Liver (tissue), 9 donors: ENCODE measurements around the gene SUPT4H1. TPM values are rescaled to one million over a fixed set of nuclear protein-coding genes. Genes with fewer than 3 reads are reported as not detected.

Source experiments
- DNase-seq: peaks from one replicate; pipeline ENCODE4 v3.0.0-alpha.2; 2017; ENCODE audit warnings: low spot score
- H3K27ac ChIP-seq, 2 donors: one replicate each; pipeline ENCODE4 v1.7.0; 2013; ENCODE audit warnings: inconsistent platforms in 2 of 2, low read length in 2 of 2, control low read depth in 1 of 2, low read depth in 1 of 2, mild to moderate bottlenecking in 1 of 2
- H3K27me3 ChIP-seq, 4 donors: one replicate each; pipeline versions ENCODE4 v1.6.1 to v1.7.0; 2013; ENCODE audit warnings: low read length in 3 of 4, inconsistent platforms in 1 of 4, mild to moderate bottlenecking in 1 of 4, moderate library complexity in 1 of 4; ENCODE audit not compliant: control insufficient read depth in 4 of 4, insufficient read depth in 4 of 4
- H3K36me3 ChIP-seq, 4 donors: one replicate each; pipeline versions ENCODE4 v1.6.1 to v1.7.0; 2013; ENCODE audit warnings: low read length in 3 of 4, mild to moderate bottlenecking in 3 of 4, low read depth in 1 of 4, moderate library complexity in 1 of 4; ENCODE audit not compliant: control insufficient read depth in 4 of 4, insufficient read depth in 3 of 4
- H3K4me1 ChIP-seq, 4 donors: one replicate each; pipeline versions ENCODE4 v1.6.1 to v1.7.0; 2013; ENCODE audit warnings: low read length in 3 of 4, mild to moderate bottlenecking in 3 of 4, moderate library complexity in 1 of 4; ENCODE audit not compliant: control insufficient read depth in 4 of 4, insufficient read depth in 4 of 4
- H3K4me3 ChIP-seq, 3 donors: one replicate each; pipeline versions ENCODE4 v1.6.1 to v1.7.0; 2013; ENCODE audit warnings: low read length in 3 of 3, control low read depth in 1 of 3, low read depth in 1 of 3, mild to moderate bottlenecking in 1 of 3
- H3K9ac ChIP-seq, 2 donors: one replicate each; pipeline ENCODE4 v1.7.0; 2013; ENCODE audit warnings: low read length in 2 of 2, mild to moderate bottlenecking in 2 of 2, moderate library complexity in 2 of 2, control low read depth in 1 of 2, low read depth in 1 of 2
- H3K9me3 ChIP-seq, 4 donors: one replicate each; pipeline versions ENCODE4 v1.6.1 to v1.7.0; 2013; ENCODE audit warnings: low read length in 3 of 4; ENCODE audit not compliant: control insufficient read depth in 4 of 4
- EGR1 ChIP-seq, 2 donors: IDR thresholded peaks; 2 replicates each; pipeline ENCODE4 v1.6.1; 2016 to 2018; ENCODE audit warnings: antibody characterized with exemption in 2 of 2, low read depth in 2 of 2
- FOXA1 ChIP-seq: IDR thresholded peaks from 2 replicates; pipeline ENCODE4 v1.6.1; 2016; ENCODE audit warnings: antibody characterized with exemption
- FOXA2 ChIP-seq: IDR thresholded peaks from 2 replicates; pipeline ENCODE4 v1.6.1; 2016; ENCODE audit warnings: antibody characterized with exemption
- HNF4A ChIP-seq, 2 donors: conservative IDR thresholded peaks; 2 replicates each; pipeline ENCODE4 v1.6.1; 2016; ENCODE audit warnings: antibody characterized with exemption in 2 of 2, mild to moderate bottlenecking in 2 of 2
- JUND ChIP-seq, 2 donors: IDR thresholded peaks; 2 replicates each; pipeline ENCODE4 v1.6.1; 2016; ENCODE audit warnings: antibody characterized with exemption in 2 of 2
- RAD21 ChIP-seq, 2 donors: IDR thresholded peaks; 2 replicates each; pipeline ENCODE4 v1.6.1; 2016; ENCODE audit warnings: antibody characterized with exemption in 2 of 2, mild to moderate bottlenecking in 2 of 2
- RXRA ChIP-seq, 2 donors: IDR thresholded peaks; 2 replicates each; pipeline ENCODE4 v1.6.1; 2017 to 2018; ENCODE audit warnings: antibody characterized with exemption in 2 of 2, mild to moderate bottlenecking in 1 of 2
- TAF1 ChIP-seq: conservative IDR thresholded peaks from 2 replicates; pipeline ENCODE4 v1.6.1; 2016; ENCODE audit warnings: antibody characterized with exemption, mild to moderate bottlenecking
- YY1 ChIP-seq: IDR thresholded peaks from 2 replicates; pipeline ENCODE4 v1.6.1; 2016; ENCODE audit warnings: antibody characterized with exemption, mild to moderate bottlenecking
- WGBS: extraction: QIAGEN DNeasy Blood & Tissue Kit; methylation state at CpG from one replicate; pipeline ENCODE4 v1.1.7; 2013; 5-methylcytosine and 5-hydroxymethylcytosine counted together
- polyA plus RNA-seq, 2 donors: library from polyadenylated mRNA; stranded (reverse) in 1 of 2; unstranded in 1 of 2; fragments of 200-250 nt in 1 of 2; fragments of >200 nt in 1 of 2; fragmentation: Nextera tagmentation in 1 of 2; extraction: Ambion mirVana in 1 of 2; gene quantifications; one replicate each; pipeline versions ENCODE4 v1.2.1 to v1.2.3, GENCODE V29; 2013 to 2015
- total RNA-seq, 2 donors: library from RNA; depleted of rRNA; stranded (reverse); fragments of >200 nt; gene quantifications; one replicate each; pipeline ENCODE4 v1.2.3, GENCODE V29; 2014
- TF ChIP-seq, protein P1 (sequence below): IDR thresholded peaks from 2 replicates; pipeline ENCODE4 v1.6.1; 2016; ENCODE audit warnings: antibody characterized with exemption, mild to moderate bottlenecking
- TF ChIP-seq, protein P2 (sequence below): fragments of 150-350 bp; IDR thresholded peaks from 2 replicates; pipeline ENCODE4 v1.5.1; 2017; ENCODE audit warnings: improper control_type of control experiment, low read depth, low read length; ENCODE audit not compliant: missing input control
- donor health status: healthy.
- donor health status: healthy.
- donor health status: healthy.
- donor health status: healthy.
- donor health status: healthy.

SUPT4H1 gene
- total and polyA plus RNA-seq, 4 donors = 23.3 to 59.1 (median 40.4) TPM

DNA sequence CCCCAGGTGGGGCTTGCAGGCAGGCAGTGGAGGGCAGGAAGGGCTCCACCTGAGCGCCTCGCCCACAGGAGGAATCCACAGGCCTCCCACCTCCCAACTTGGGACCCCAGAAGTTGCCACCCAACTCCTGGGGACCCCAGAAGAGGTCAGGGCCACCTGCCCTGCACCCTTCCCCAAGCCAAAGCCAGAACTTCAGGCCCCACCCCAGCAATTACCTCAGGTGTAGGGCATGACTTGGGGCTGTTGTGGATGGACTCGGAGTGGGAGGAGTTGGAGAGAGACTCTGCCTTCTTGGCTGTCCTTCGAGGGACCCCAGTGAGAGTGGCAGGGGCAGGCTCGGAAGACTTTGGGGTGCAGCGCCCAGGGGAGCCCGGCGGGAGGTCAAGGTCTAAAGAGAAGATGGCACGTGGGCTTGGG is 33.9 kb downstream of the SUPT4H1 start (continued):
- TF ChIP-seq, protein P1, sequence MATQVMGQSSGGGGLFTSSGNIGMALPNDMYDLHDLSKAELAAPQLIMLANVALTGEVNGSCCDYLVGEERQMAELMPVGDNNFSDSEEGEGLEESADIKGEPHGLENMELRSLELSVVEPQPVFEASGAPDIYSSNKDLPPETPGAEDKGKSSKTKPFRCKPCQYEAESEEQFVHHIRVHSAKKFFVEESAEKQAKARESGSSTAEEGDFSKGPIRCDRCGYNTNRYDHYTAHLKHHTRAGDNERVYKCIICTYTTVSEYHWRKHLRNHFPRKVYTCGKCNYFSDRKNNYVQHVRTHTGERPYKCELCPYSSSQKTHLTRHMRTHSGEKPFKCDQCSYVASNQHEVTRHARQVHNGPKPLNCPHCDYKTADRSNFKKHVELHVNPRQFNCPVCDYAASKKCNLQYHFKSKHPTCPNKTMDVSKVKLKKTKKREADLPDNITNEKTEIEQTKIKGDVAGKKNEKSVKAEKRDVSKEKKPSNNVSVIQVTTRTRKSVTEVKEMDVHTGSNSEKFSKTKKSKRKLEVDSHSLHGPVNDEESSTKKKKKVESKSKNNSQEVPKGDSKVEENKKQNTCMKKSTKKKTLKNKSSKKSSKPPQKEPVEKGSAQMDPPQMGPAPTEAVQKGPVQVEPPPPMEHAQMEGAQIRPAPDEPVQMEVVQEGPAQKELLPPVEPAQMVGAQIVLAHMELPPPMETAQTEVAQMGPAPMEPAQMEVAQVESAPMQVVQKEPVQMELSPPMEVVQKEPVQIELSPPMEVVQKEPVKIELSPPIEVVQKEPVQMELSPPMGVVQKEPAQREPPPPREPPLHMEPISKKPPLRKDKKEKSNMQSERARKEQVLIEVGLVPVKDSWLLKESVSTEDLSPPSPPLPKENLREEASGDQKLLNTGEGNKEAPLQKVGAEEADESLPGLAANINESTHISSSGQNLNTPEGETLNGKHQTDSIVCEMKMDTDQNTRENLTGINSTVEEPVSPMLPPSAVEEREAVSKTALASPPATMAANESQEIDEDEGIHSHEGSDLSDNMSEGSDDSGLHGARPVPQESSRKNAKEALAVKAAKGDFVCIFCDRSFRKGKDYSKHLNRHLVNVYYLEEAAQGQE = no peak
- no peak for TF ChIP-seq RAD21 (IDR thresholded peaks at IDR 0.05)
- no peak for TF ChIP-seq EGR1 (IDR thresholded peaks at IDR 0.05; ENCODE audit: low read depth in 2 of 2)
- no peak for TF ChIP-seq YY1

GRCh38 chr17:58317421-58318064 is 34.5 kb downstream of the SUPT4H1 start:
- no peaks in the 10 kb centered on the region for H3K27me3 ChIP-seq
- no peak overlapping the region for H3K4me3 ChIP-seq
- no peak overlapping the region for H3K27ac ChIP-seq
- H3K9me3 ChIP-seq = no peaks in the 10 kb centered on the region
- WGBS = 30% methylated on average over 5 of the region's 5 CpGs
- no peaks in the 10 kb centered on the region for H3K4me1 ChIP-seq
- no peak overlapping the region for H3K9ac ChIP-seq
- peaks cover 0 to 2% (median 0%) of the 10 kb centered on the region in 4 donors for H3K36me3 ChIP-seq
- peak; percentile 48 for DNase-seq
- TF ChIP-seq YY1 (no peak), RAD21 (IDR thresholded peaks at IDR 0.05) (peak; percentile 93 to 96), FOXA2 (no peak)
- TF ChIP-seq, protein P2, sequence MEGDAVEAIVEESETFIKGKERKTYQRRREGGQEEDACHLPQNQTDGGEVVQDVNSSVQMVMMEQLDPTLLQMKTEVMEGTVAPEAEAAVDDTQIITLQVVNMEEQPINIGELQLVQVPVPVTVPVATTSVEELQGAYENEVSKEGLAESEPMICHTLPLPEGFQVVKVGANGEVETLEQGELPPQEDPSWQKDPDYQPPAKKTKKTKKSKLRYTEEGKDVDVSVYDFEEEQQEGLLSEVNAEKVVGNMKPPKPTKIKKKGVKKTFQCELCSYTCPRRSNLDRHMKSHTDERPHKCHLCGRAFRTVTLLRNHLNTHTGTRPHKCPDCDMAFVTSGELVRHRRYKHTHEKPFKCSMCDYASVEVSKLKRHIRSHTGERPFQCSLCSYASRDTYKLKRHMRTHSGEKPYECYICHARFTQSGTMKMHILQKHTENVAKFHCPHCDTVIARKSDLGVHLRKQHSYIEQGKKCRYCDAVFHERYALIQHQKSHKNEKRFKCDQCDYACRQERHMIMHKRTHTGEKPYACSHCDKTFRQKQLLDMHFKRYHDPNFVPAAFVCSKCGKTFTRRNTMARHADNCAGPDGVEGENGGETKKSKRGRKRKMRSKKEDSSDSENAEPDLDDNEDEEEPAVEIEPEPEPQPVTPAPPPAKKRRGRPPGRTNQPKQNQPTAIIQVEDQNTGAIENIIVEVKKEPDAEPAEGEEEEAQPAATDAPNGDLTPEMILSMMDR = peak; percentile 82

DNA sequence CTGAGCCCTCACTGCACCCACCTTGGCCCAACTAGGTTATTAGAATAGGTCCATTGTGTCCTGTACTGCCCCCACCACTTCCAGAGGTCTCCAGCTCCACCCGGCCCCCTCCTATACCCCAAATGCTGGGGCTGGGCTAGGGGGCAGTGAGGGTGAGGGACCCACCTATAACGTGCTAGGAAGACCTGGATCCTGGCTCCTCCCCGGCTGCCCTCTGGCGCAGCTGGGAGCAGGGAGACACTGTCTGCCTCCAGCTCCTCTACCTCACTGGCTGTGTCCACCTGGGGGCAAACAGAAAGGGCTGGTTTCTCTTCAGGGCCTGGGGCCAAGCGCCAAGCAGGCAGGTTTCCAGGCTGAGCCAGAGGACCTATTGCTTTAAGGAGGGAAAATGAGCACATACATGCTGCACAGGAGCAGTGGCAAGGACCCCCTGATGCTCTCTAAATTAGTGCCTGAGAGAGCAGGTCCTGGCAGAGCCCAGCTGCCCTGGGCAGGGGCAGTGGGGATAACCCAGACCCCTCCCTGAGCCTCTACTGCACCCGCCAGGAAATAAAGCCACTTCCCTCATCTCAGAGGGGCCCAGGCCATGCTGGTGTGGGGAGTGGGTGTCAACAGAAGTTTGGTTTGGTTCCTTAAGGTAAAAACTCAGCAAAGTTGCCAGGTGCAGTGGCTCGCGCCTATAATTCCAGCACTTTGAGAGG is 35.6 kb downstream of the SUPT4H1 start:
- no peak overlapping the region for H3K27ac ChIP-seq
- no peak overlapping the region for H3K4me3 ChIP-seq
- 90% methylated on average over 8 of the region's 8 CpGs for WGBS
- H3K9me3 ChIP-seq = no peaks in the 10 kb centered on the region
- no peaks in the 10 kb centered on the region for H3K4me1 ChIP-seq
- H3K9ac ChIP-seq = no peak overlapping the region
- H3K36me3 ChIP-seq = peaks cover 0 to 2% (median 0%) of the 10 kb centered on the region in 4 donors
- peak; percentile 28 for DNase-seq
- H3K27me3 ChIP-seq = no peaks in the 10 kb centered on the region
- no peak for TF ChIP-seq FOXA2
- TF ChIP-seq RXRA (IDR thresholded peaks at IDR 0.05) = no peak
- TF ChIP-seq JUND (IDR thresholded peaks at IDR 0.05) = no peak

- WGBS = 97% methylated on average over 4 of the region's 4 CpGs
- no peaks in the 10 kb centered on the region for H3K9me3 ChIP-seq
- no peaks in the 10 kb centered on the region for H3K27me3 ChIP-seq
- no peak overlapping the region for H3K27ac ChIP-seq
- H3K4me3 ChIP-seq = no peak overlapping the region
- peaks cover 0 to under 1% (median 0%) of the 10 kb centered on the region in 4 donors for H3K36me3 ChIP-seq
- H3K9ac ChIP-seq = no peak overlapping the region
- H3K4me1 ChIP-seq = no peaks in the 10 kb centered on the region
- TF ChIP-seq TAF1 (no peak), FOXA1 (no peak), HNF4A (conservative IDR thresholded peaks at IDR 0.05) (no peak), RXRA (IDR thresholded peaks at IDR 0.05) (no peak)
- TF ChIP-seq, protein P1 = no peak
- no peak for DNase-seq
Observed at GRCh38 chr17:58315750-58316149, 36.3 kb downstream of the SUPT4H1 start.
